Transverse colon (tissue), 4 donors: ENCODE results near the gene GTPBP2. TPM values are rescaled to one million over a fixed set of nuclear protein-coding genes. Genes with fewer than 3 reads are reported as not detected.
"Not testable (repeated sequence)": the region's sequence is repeated elsewhere in the genome, so short reads cannot be mapped to it uniquely, and the experiment has no call there.

Source experiments
- DNase-seq: peaks from one replicate; pipeline ENCODE4 v3.0.0-alpha.2; 2019
- H3K27ac ChIP-seq, 4 donors: fragments of 200-600 bp; sonication (generic); 2 replicates each; pipeline ENCODE4 v1.5.1; 2016 to 2018; ENCODE audit warnings: inconsistent platforms in 4 of 4
- H3K27me3 ChIP-seq: fragments of 200-600 bp; sonication (generic); 2 replicates; pipeline ENCODE4 v1.5.1; 2017; ENCODE audit warnings: inconsistent platforms
- H3K36me3 ChIP-seq, 4 donors: fragments of 200-600 bp; sonication (generic); 2 replicates each; pipeline ENCODE4 v1.5.1; 2017 to 2019; ENCODE audit warnings: inconsistent platforms in 4 of 4
- H3K4me1 ChIP-seq, 4 donors: fragments of 200-600 bp; sonication (generic); 2 replicates each; pipeline ENCODE4 v1.5.1; 2017 to 2020; ENCODE audit warnings: inconsistent platforms in 4 of 4
- H3K4me3 ChIP-seq, 4 donors: fragments of 200-600 bp; sonication (generic); 1 replicate in 1 of 4; 2 replicates in 3 of 4; pipeline versions ENCODE4 v1.5.1 to v1.6.1; 2017 to 2019; ENCODE audit warnings: inconsistent platforms in 4 of 4
- H3K9me3 ChIP-seq, 2 donors: fragments of 200-600 bp; sonication (generic); 2 replicates each; pipeline ENCODE4 v1.5.1; 2017 to 2019; ENCODE audit warnings: inconsistent platforms in 2 of 2
- EP300 ChIP-seq: sonication (generic); formaldehyde crosslinking; IDR thresholded peaks from one replicate; pipeline ENCODE4 v1.6.1; 2017; ENCODE audit warnings: antibody characterized with exemption, low read depth
- POLR2A ChIP-seq: fragments of 450-650 bp; IDR thresholded peaks from one replicate; pipeline ENCODE4 v1.6.1; 2016; ENCODE audit warnings: antibody characterized with exemption, mild to moderate bottlenecking, moderate library complexity
- POLR2AphosphoS5 ChIP-seq, 3 donors: sonication (generic); formaldehyde crosslinking; IDR thresholded peaks; one replicate each; pipeline ENCODE4 v1.6.1; 2016; ENCODE audit warnings: antibody characterized with exemption in 3 of 3
- WGBS, 2 donors: methylation state at CpG; one replicate each; pipeline ENCODE4 v1.1.5; 2018; ENCODE audit warnings: low coverage in 1 of 2; 5-methylcytosine and 5-hydroxymethylcytosine counted together
- in situ Hi-C, 4 donors: fragments of 200-750 bp; cut with MboI; loops; one replicate each; pipeline versions ENCODE4 v1.15.0 to v1.15.1; 2017; ENCODE audit warnings: low sequenced_read_pairs in 3 of 4, low pct_ligation_motif_present in 1 of 4, low pct_unique_long_range_greater_than_20kb in 1 of 4
- intact Hi-C: fragments of 100-400 bp; cut with DNase I; formaldehyde crosslinking; loops from one replicate; pipeline ENCODE4 v1.15.1; 2023; ENCODE audit warnings: low total_unique reads
- total RNA-seq, 4 donors: library from RNA; depleted of rRNA; stranded (reverse); fragments of >200 nt; gene quantifications; one replicate each; pipeline ENCODE4 v1.1.0, GENCODE V29; 2016
- TF ChIP-seq, protein P1 (sequence below), 5 experiments: fragments of 200-600 bp in 3 of 5; fragments of 450-650 bp in 2 of 5; sonication (generic) in 3 of 5; IDR thresholded peaks; 1 replicate in 2 of 5; 2 replicates in 3 of 5; pipeline ENCODE4 v1.5.1; 2016 to 2017; ENCODE audit warnings: antibody characterized with exemption in 5 of 5, inconsistent platforms in 3 of 5, mild to moderate bottlenecking in 2 of 5, moderate library complexity in 1 of 5

The GTPBP2 gene
- total RNA-seq, 4 donors from 2014 or later: 83.7 to 115 (median 86.8) TPM

- in situ Hi-C loops: no loop called here
- peaks cover 0 to 2% (median under 1%) of the 10 kb centered on the region in 4 donors for H3K36me3 ChIP-seq
- intact Hi-C loops: no loop called here
- H3K27me3 ChIP-seq: no peaks in the 10 kb centered on the region
- peak overlapping the region; percentile 87 to 91 (median 90) for H3K27ac ChIP-seq
- WGBS, 2 donors: 72 to 80% methylated on average over 9 of the region's 9 CpGs
- H3K9me3 ChIP-seq: no peaks in the 10 kb centered on the region
- peak overlapping the region in 1 of 4 donors; percentile 97 for H3K4me3 ChIP-seq
- peaks cover 26 to 52% (median 39%) of the 10 kb centered on the region in 4 donors for H3K4me1 ChIP-seq
- DNase-seq: no peak
- TF ChIP-seq POLR2AphosphoS5 (IDR thresholded peaks at IDR 0.05): no peak
- TF ChIP-seq POLR2A: no peak
- no peak for TF ChIP-seq EP300
- TF ChIP-seq, protein P1, sequence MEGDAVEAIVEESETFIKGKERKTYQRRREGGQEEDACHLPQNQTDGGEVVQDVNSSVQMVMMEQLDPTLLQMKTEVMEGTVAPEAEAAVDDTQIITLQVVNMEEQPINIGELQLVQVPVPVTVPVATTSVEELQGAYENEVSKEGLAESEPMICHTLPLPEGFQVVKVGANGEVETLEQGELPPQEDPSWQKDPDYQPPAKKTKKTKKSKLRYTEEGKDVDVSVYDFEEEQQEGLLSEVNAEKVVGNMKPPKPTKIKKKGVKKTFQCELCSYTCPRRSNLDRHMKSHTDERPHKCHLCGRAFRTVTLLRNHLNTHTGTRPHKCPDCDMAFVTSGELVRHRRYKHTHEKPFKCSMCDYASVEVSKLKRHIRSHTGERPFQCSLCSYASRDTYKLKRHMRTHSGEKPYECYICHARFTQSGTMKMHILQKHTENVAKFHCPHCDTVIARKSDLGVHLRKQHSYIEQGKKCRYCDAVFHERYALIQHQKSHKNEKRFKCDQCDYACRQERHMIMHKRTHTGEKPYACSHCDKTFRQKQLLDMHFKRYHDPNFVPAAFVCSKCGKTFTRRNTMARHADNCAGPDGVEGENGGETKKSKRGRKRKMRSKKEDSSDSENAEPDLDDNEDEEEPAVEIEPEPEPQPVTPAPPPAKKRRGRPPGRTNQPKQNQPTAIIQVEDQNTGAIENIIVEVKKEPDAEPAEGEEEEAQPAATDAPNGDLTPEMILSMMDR (IDR thresholded peaks at IDR 0.05): no peak
Measured at GRCh38 chr6:43634702-43635303, 5.7 kb upstream of the GTPBP2 start.

GRCh38 chr6:43633002-43633401, 3.9 kb upstream of the GTPBP2 start:
- H3K27me3 ChIP-seq, H3K27ac ChIP-seq, H3K4me3 ChIP-seq, H3K36me3 ChIP-seq, in situ Hi-C loops, H3K9me3 ChIP-seq, DNase-seq, intact Hi-C loops: not testable (repeated sequence)
- H3K4me1 ChIP-seq: peaks cover 23 to 42% (median 33%) of the 10 kb centered on the region in 4 donors
- WGBS, 2 donors: 80 to 87% methylated on average over 5 to 7 of the region's 7 CpGs

- Histone ChIP-seq H3K4me1 (peaks cover 14 to 38% (median 27%) of the 10 kb centered on the region in 4 donors), H3K36me3 (no peaks in the 10 kb centered on the region), H3K4me3 (no peak overlapping the region), H3K9me3 (no peaks in the 10 kb centered on the region), H3K27me3 (no peaks in the 10 kb centered on the region), H3K27ac (peak overlapping the region in 3 of 4 donors; percentile 97 to 100 (median 100))
- in situ Hi-C loops: no loop called here
- intact Hi-C loops: no loop called here
- TF ChIP-seq EP300: no peak
- TF ChIP-seq, protein P1 (IDR thresholded peaks at IDR 0.05): no peak
- TF ChIP-seq POLR2AphosphoS5 (IDR thresholded peaks at IDR 0.05): no peak
- no peak for TF ChIP-seq POLR2A
- no peak for DNase-seq
- 89% methylated on average over 1 of the region's 1 CpG; no CpG with 5 or more reads in 1 of the 2 donors for WGBS, 2 donors
Measured at GRCh38 chr6:43630980-43631619, 2.0 kb upstream of the GTPBP2 start.

DNA sequence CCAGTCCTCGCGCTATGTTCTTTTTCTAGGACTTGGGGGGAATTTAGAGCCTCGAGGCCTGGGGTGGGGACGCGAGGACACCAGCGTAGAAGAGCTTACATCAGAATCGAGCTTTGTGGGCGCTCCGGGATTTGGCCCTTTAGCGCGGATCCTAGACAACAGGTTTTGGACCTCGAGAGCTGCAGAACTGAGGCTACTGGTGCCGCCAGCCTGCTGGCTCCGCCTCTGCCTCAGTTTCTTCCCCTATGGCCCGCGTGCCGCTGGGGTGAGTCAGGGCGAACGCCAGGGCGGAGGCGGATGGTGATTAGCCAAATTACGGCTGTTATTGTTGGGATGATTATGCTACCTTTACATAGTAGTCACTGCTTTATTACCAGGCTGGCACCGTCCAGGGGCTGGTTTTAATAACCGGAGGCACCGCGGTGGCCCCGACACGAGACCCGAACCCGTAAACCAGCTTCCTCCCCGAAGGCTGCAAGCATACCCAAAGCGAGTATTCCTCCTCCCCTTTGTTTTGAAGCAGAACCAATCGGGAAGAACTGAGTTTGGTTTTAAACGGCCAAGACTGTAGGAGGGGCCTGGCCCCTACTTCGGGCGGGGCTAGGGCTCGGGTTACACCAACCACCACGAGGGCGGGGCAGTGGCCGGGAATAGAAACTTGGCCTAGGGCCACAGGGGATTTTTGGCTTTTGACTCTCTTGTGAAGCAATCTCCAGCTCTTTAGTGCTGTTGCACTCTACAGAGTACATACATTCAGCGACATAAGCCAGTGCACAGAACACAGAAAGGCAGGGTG, 639 bp upstream of the GTPBP2 start:
- peak overlapping the region; percentile 79 to 99 (median 95) for H3K4me3 ChIP-seq
- no peak for TF ChIP-seq EP300
- TF ChIP-seq POLR2A: peak; percentile 69
- TF ChIP-seq POLR2AphosphoS5 (IDR thresholded peaks at IDR 0.05): peak; percentile 91 to 94 (median 91)
- peak overlapping the region; percentile 97 to 100 (median 100) for H3K27ac ChIP-seq
- peak; percentile 97 for DNase-seq
- intact Hi-C loops: no loop called here
- H3K4me1 ChIP-seq: peaks cover 10 to 29% (median 22%) of the 10 kb centered on the region in 4 donors
- in situ Hi-C loops: no loop called here
- peaks cover 0 to 8% (median 0%) of the 10 kb centered on the region in 4 donors for H3K36me3 ChIP-seq
- H3K9me3 ChIP-seq: no peaks in the 10 kb centered on the region
- 1% methylated on average over 40 of the region's 41 CpGs; no CpG with 5 or more reads in 1 of the 2 donors for WGBS, 2 donors
- no peaks in the 10 kb centered on the region for H3K27me3 ChIP-seq
